ENCODE results near the gene ZNF662.

The ZNF662 gene

DNA sequence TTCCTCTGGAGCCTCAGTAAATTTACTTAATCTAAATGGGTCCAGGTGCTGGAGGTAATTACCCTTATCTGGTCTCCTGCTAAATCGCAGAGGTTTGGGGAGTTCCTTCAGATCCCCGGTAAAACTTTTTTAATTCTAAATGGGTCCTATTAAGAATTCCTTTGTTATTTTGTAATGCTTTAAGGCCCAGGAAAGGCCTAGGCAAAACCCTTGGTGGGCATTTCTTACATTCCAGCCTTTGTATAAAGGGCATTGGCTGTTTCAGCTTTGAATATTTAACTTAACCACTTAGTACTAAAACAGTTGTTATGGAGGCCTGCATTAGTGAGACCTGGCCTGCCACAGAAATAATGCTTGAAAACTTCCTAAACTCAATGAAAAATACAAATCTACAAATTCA, 14.9 kb upstream of the ZNF662 start:
- TF ChIP-seq ZFX (IDR thresholded peaks at IDR 0.05) = no peak
- TF ChIP-seq, protein P1, sequence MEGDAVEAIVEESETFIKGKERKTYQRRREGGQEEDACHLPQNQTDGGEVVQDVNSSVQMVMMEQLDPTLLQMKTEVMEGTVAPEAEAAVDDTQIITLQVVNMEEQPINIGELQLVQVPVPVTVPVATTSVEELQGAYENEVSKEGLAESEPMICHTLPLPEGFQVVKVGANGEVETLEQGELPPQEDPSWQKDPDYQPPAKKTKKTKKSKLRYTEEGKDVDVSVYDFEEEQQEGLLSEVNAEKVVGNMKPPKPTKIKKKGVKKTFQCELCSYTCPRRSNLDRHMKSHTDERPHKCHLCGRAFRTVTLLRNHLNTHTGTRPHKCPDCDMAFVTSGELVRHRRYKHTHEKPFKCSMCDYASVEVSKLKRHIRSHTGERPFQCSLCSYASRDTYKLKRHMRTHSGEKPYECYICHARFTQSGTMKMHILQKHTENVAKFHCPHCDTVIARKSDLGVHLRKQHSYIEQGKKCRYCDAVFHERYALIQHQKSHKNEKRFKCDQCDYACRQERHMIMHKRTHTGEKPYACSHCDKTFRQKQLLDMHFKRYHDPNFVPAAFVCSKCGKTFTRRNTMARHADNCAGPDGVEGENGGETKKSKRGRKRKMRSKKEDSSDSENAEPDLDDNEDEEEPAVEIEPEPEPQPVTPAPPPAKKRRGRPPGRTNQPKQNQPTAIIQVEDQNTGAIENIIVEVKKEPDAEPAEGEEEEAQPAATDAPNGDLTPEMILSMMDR (conservative IDR thresholded peaks at IDR 0.05) = no peak

DNA sequence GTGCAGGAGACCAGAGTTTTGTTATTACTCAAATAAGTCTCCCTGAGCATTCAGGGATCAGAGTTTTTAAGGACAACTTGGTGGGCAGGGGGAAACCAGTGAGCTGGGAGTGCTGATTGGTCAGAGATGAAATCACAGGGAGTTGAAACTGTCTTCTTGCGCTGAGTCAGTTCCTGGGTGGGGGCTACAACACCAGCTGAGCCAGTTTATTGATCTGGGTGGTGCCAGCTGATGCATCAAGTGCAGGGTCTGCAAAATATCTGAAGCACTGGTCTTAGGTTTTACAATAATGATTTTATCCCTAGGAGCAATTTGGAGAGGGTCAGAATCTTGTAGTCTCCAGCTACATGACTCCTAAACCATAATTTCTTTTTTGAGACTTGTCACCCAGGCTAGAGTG, 13.8 kb upstream of the ZNF662 start:
- H3K27ac ChIP-seq = no peak overlapping the region
- TF ChIP-seq, protein P1 (conservative IDR thresholded peaks at IDR 0.05) = no peak
- no peak for TF ChIP-seq ZFX (IDR thresholded peaks at IDR 0.05)

More for the DNA sequence above, 14.9 kb upstream of the ZNF662 start:
- no peak overlapping the region for H3K27ac ChIP-seq

DNA sequence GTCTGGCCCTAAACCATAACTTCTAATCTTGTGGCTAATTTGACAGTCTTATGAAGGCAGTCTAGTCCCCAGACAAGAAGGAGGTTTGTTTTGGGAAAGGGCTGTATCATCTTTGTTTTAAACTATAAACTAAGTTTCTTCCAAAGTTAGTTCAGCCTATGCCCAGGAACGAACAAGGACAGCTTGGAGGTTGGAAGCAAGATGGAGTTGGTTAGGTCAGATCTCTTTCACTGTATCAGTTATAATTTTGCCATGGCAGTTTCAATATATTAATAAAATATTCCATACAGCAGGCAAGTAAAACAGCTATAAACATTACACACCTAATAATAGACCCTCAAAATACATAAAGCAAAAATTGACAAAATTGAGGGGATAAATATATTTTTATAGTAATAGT, 13.1 kb upstream of the ZNF662 start:
- H3K27ac ChIP-seq = no peak overlapping the region
- TF ChIP-seq, protein P1 (conservative IDR thresholded peaks at IDR 0.05) = no peak
- TF ChIP-seq ZFX (IDR thresholded peaks at IDR 0.05) = no peak

DNA sequence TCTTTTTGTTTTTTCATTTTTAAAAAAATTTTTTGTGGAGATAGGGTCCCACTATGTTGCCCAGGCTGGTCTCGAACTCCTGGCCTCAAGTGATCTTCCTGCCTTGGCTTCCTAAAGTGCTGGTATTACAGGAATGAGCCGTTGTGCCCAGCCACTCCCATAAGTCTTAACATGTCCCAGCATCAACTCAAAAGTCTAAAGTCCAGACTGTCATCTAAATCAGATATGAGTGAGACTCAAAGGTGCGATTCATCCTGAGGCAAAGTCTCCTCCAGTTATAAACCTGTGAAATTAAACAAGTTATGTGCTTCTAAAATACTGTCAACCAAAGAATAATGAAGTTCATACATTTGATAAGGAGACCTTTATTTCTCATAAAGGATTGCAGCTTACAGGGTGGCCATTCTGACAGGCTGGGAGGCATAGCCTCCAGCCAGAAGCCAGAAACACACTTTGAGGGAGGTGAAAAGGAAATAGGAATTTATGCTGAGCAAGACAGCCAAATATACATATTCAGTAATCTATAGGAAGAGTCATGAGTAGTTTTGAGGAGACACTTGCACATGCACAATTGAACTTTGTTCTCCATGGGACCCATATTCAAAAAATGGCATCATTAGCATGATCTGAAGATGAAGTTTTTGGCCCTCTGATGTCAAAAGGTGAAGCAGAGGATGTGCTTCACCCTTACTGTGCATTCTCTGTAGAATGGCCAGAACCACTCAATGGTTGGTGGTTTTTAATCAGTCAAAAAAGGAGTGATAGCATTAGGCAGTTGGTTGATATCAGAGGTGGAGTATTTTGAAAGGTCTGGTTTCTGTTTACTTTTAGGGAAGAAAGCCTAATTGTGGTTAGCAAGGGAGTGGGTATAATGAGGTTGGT, 11.0 kb upstream of the ZNF662 start:
- no peak overlapping the region for H3K27ac ChIP-seq
- TF ChIP-seq, protein P1 (conservative IDR thresholded peaks at IDR 0.05) = no peak
- TF ChIP-seq ZFX (IDR thresholded peaks at IDR 0.05) = no peak

DNA sequence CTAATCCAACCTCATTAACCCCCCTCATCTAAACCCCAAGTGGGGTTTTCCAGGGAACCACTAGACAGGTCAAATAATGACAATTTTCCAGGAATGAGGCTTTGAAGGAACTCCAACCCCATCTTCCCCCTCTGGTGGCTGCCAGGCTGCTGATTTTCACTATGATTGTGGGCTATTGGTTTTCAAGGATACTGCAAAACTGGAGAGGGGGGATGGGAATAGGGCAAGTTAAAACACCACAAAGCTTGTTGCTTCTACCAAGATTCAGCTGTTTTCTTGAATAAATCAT, 10.4 kb upstream of the ZNF662 start:
- TF ChIP-seq, protein P1 (conservative IDR thresholded peaks at IDR 0.05) = no peak
- TF ChIP-seq ZFX (IDR thresholded peaks at IDR 0.05) = no peak
- H3K27ac ChIP-seq = no peak overlapping the region

DNA sequence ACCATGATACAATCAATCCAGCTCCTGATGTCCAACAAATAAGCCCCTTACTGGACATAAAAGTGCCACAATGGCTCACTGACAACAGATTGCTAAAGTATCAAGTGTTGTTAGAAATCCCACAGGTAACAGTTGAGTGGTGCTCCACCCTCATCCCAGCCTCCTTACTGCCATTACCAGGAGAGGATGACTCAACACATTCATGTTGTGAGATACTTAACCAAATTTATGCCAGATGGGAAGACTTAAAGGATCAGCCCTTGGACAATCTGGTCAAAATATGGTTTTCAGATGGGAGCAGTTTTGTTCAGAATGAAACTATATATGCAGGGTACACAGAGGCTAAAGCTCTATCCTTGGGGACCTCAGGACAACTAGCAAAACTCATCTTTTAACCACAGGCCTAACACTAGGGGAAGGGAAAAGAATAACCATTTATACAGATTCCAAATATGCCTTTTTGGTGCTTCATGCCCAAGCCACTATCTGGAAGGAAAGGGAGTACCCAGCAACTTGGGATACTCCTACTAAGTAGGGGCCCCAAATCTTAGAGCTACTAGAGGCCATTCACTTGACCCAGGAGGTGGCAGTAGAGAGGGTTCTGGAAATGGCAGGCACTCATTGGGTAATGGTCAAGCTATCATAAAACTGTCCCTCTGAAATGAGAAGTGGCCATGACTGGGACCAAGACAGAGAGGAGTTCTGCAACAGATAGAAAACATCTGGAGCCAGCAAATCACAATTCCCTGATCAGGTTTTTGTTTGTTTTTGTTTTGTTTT, 6.9 kb upstream of the ZNF662 start:
- TF ChIP-seq, protein P1 (conservative IDR thresholded peaks at IDR 0.05) = no peak
- no peak for TF ChIP-seq ZFX (IDR thresholded peaks at IDR 0.05)
- no peak overlapping the region for H3K27ac ChIP-seq
